Measurements from ENCODE around the gene TBC1D22A.
A peak's percentile ranks its signal among the peaks of the same experiment; 100 is the strongest.

The TBC1D22A gene

GRCh38 chr22:47000256-47000655, 237.8 kb downstream of the TBC1D22A start:
- peak overlapping the region; percentile 60 for H3K27ac Mint-ChIP-seq
- H3K9me3 Mint-ChIP-seq: no peaks in the 10 kb centered on the region
- ATAC-seq (replicated peaks) (no peak), DNase-seq (no peak)
- peak overlapping the region; percentile 54 to 76 for H3K4me3 Mint-ChIP-seq
- H3K27me3 Mint-ChIP-seq: no peaks in the 10 kb centered on the region
- H3K4me1 Mint-ChIP-seq: peaks cover 15 to 37% of the 10 kb centered on the region in 2 donors
- H3K36me3 Mint-ChIP-seq: peaks cover 27 to 43% of the 10 kb centered on the region in 2 donors

DNA sequence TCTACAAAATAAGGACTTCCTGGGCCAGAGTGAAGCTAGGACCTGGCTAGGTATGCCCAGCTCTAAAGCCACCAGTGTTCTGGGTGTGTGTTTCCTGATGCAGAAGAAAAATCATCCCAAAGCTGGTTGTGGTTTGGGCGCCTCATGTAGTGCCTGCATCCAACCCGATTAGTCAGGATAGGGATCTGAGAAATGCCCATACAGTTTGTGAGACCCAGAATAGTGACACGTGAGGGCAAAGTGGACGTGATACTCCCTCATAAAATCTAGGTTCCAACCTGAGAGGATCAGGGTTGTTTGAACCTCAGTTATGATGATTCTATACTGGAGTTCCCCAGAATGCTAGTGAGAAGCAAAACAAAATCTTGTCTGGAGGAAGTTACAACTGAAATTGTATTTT, 238.4 kb downstream of the TBC1D22A start:
- H3K27ac Mint-ChIP-seq: peak overlapping the region; percentile 15
- H3K27me3 Mint-ChIP-seq: no peaks in the 10 kb centered on the region
- DNase-seq (no peak), ATAC-seq (replicated peaks) (peak; percentile 84 to 86)
- H3K9me3 Mint-ChIP-seq: no peaks in the 10 kb centered on the region
- H3K36me3 Mint-ChIP-seq: peaks cover 24 to 39% of the 10 kb centered on the region in 2 donors
- H3K4me1 Mint-ChIP-seq: peaks cover 15 to 37% of the 10 kb centered on the region in 2 donors
- H3K4me3 Mint-ChIP-seq: no peak overlapping the region

GRCh38 chr22:47001288-47001687, 238.8 kb downstream of the TBC1D22A start:
- H3K27me3 Mint-ChIP-seq: no peaks in the 10 kb centered on the region
- no peaks in the 10 kb centered on the region for H3K9me3 Mint-ChIP-seq
- H3K36me3 Mint-ChIP-seq: peaks cover 23 to 36% of the 10 kb centered on the region in 2 donors
- ATAC-seq (replicated peaks) (peak; percentile 84 to 87), DNase-seq (no peak)
- no peak overlapping the region for H3K4me3 Mint-ChIP-seq
- peaks cover 15 to 37% of the 10 kb centered on the region in 2 donors for H3K4me1 Mint-ChIP-seq
- no peak overlapping the region for H3K27ac Mint-ChIP-seq

GRCh38 chr22:47002692-47003091, 240.2 kb downstream of the TBC1D22A start:
- Mint-ChIP-seq H3K4me1 (peaks cover 16 to 32% of the 10 kb centered on the region in 2 donors), H3K36me3 (peaks cover 23 to 35% of the 10 kb centered on the region in 2 donors), H3K27me3 (no peaks in the 10 kb centered on the region), H3K27ac (no peak overlapping the region), H3K9me3 (no peaks in the 10 kb centered on the region), H3K4me3 (no peak overlapping the region)
- ATAC-seq (replicated peaks) (no peak), DNase-seq (no peak)

GRCh38 chr22:47005506-47006408, 243.3 kb downstream of the TBC1D22A start:
- Mint-ChIP-seq H3K4me3 (no peak overlapping the region), H3K36me3 (peaks cover 6 to 7% of the 10 kb centered on the region in 2 donors), H3K9me3 (no peaks in the 10 kb centered on the region), H3K27me3 (no peaks in the 10 kb centered on the region), H3K4me1 (peaks cover 2 to 8% of the 10 kb centered on the region in 2 donors), H3K27ac (no peak overlapping the region)
- no peak for ATAC-seq (replicated peaks)
- no peak for DNase-seq

DNA sequence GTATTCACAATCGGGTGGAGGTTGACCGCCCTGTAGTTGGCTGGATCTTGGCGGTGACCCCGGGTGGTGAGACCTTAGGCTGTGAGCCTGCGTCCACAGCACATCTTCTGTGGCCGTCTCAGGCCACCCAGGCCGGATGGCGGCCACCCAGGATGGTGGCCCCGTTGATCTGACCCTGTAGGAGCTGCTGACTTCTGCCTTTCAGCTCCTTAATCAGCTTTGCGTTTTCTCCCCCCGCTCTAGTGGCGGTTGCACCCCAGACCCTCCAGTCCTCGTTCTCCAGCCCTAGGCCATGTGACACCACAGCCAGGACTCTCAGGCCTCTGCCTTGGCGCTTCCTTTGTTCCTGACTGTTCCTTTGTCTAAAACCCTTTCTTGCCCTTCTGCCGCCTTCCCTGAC, 244.0 kb downstream of the TBC1D22A start:
- peaks cover 6 to 10% of the 10 kb centered on the region in 2 donors for H3K36me3 Mint-ChIP-seq

GRCh38 chr22:47006869-47007268, 244.4 kb downstream of the TBC1D22A start:
- Mint-ChIP-seq H3K4me1 (peaks cover 6 to 14% of the 10 kb centered on the region in 2 donors), H3K27me3 (no peaks in the 10 kb centered on the region), H3K36me3 (peaks cover 6 to 10% of the 10 kb centered on the region in 2 donors), H3K27ac (no peak overlapping the region), H3K4me3 (no peak overlapping the region), H3K9me3 (no peaks in the 10 kb centered on the region)
- ATAC-seq (replicated peaks) (no peak), DNase-seq (no peak)

More for the DNA sequence above, 244.0 kb downstream of the TBC1D22A start:
- Mint-ChIP-seq H3K27me3 (no peaks in the 10 kb centered on the region), H3K9me3 (no peaks in the 10 kb centered on the region), H3K4me1 (peaks cover 6 to 13% of the 10 kb centered on the region in 2 donors), H3K27ac (no peak overlapping the region), H3K4me3 (no peak overlapping the region)
- DNase-seq (no peak), ATAC-seq (replicated peaks) (no peak)

- ATAC-seq (replicated peaks) (no peak), DNase-seq (no peak)
- Mint-ChIP-seq H3K36me3 (peaks cover 5 to 10% of the 10 kb centered on the region in 2 donors), H3K4me1 (peaks cover 8 to 9% of the 10 kb centered on the region in 2 donors), H3K4me3 (no peak overlapping the region), H3K27me3 (no peaks in the 10 kb centered on the region), H3K9me3 (no peaks in the 10 kb centered on the region), H3K27ac (no peak overlapping the region)
Measured at GRCh38 chr22:47007496-47007895, 245.0 kb downstream of the TBC1D22A start.

- Mint-ChIP-seq H3K9me3 (no peaks in the 10 kb centered on the region), H3K27me3 (no peaks in the 10 kb centered on the region), H3K4me3 (no peak overlapping the region), H3K4me1 (peaks cover 7 to 11% of the 10 kb centered on the region in 2 donors), H3K27ac (no peak overlapping the region), H3K36me3 (peaks cover 4 to 15% of the 10 kb centered on the region in 2 donors)
- DNase-seq: no peak
- ATAC-seq (replicated peaks): no peak
Measured at GRCh38 chr22:47008208-47008885, 245.9 kb downstream of the TBC1D22A start.

GRCh38 chr22:47009304-47010101, 247.1 kb downstream of the TBC1D22A start:
- peaks cover 17 to 18% of the 10 kb centered on the region in 2 donors for H3K4me1 Mint-ChIP-seq
- no peaks in the 10 kb centered on the region for H3K9me3 Mint-ChIP-seq
- no peak overlapping the region for H3K4me3 Mint-ChIP-seq
- DNase-seq (no peak), ATAC-seq (replicated peaks) (no peak)
- peaks cover 11 to 21% of the 10 kb centered on the region in 2 donors for H3K36me3 Mint-ChIP-seq
- H3K27ac Mint-ChIP-seq: no peak overlapping the region
- H3K27me3 Mint-ChIP-seq: no peaks in the 10 kb centered on the region

DNA sequence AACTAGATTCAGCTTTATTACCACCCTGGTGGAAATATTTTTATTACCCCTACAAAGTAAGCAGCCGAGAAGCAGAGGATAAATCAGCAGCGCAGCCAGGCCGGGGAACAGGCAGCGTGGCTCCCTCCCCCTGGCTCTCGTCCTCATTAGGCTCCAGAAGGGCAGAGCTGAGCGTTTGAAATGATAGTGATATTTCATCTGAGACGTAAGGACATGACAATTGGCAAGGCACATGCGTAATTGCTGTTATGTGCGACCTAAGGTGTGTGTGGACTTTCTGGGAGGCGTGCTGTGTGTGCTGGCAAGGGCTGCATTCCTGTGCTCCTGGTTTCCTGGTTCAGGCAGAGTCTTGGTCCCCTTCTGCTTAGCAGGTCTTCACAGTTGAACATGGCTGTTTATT, 247.8 kb downstream of the TBC1D22A start:
- ATAC-seq (replicated peaks) (no peak), DNase-seq (no peak)
- Mint-ChIP-seq H3K9me3 (no peaks in the 10 kb centered on the region), H3K27me3 (no peaks in the 10 kb centered on the region), H3K4me3 (no peak overlapping the region), H3K4me1 (peaks cover 17 to 18% of the 10 kb centered on the region in 2 donors), H3K27ac (no peak overlapping the region), H3K36me3 (peaks cover 11 to 21% of the 10 kb centered on the region in 2 donors)

DNA sequence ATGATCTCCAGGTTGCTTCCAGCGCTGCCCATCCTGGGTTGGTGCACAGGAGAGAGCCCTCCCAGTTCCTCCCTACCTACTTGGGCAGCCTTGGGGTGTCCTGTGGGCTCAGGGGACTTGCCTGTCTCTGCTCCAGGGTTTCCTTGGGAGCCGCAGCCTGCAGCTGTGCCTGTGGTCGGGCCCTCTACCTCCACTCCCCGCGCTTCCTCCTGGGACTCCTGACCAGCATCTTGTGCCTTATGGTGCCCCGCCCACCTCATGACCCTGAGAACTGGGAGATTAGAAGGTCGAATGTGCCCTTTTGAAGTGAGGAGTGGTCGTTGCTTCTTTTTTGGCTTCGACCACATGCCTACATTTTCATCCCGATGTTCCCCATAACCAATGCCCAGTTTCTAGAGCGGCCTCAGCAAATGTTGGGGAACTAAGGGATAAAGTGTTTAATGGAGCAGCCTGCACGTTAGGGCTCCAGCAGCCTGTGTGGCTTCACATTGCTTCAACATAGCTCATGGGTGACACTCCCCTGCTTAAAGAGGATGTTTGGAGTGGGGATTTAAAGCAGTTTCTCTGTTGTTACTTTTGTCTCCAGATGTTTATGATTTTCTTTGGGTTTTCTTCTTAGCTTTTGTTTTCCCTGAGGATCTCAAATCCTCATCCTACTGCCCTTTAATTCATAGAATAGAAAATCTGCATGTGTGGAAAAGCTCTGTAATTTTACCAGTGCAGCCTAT, 248.8 kb downstream of the TBC1D22A start:
- Mint-ChIP-seq H3K36me3 (peaks cover 15 to 30% of the 10 kb centered on the region in 2 donors), H3K4me3 (no peak overlapping the region), H3K27ac (no peak overlapping the region), H3K9me3 (no peaks in the 10 kb centered on the region), H3K4me1 (peaks cover 18 to 19% of the 10 kb centered on the region in 2 donors), H3K27me3 (no peaks in the 10 kb centered on the region)
- DNase-seq (no peak), ATAC-seq (replicated peaks) (no peak)

DNA sequence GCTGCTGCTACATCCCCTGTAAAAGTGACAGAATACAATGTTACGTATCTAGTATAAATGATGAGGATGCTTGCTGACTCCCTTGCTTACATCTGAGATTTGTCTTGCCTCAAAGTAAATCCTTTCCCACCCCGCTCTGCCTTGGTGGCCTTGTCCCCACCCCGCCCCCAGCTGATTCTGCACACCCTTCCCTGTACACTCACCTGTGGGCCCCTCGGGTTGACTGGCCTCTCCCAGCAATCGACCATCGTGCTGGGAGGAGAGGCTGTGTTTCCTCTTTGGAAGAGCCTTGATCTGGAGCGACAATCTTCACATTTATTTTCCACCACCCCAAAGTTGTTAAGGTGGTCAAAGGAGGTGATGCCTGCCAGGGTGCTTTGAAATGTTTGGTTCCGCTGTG, 249.4 kb downstream of the TBC1D22A start:
- DNase-seq (no peak), ATAC-seq (replicated peaks) (no peak)
- Mint-ChIP-seq H3K36me3 (peaks cover 16 to 32% of the 10 kb centered on the region in 2 donors), H3K4me1 (peaks cover 16 to 18% of the 10 kb centered on the region in 2 donors), H3K9me3 (no peaks in the 10 kb centered on the region), H3K27ac (no peak overlapping the region), H3K4me3 (no peak overlapping the region), H3K27me3 (no peaks in the 10 kb centered on the region)
